ENCODE data around the gene APEH. TPM values are rescaled to one million over a fixed set of nuclear protein-coding genes. Genes with fewer than 3 reads are reported as not detected.
A peak's percentile ranks its signal among the peaks of the same experiment; 100 is the strongest.

Gene APEH
- total and polyA plus RNA-seq, 4 experiments from 2014 or later = 100 to 140 (median 133) TPM

DNA sequence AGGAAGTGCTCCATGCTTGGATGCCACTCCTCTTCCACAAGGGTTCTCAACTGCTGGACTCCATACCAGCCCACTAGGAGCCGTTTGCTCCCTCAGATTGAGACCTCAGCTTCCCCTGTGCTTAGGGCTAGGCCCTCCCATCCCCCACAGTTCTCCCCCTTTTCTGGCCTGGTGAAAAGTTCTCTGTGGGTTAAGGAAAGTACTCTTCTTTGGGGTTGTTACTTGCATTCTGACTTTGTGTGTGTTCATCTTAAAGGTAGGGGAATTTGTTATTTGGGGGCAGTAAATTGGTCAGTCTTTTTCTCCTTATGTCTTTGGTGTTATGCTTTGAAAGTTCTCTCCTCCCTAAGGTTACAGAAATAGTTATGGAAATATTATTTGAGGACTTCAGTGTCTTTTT lies 24.0 kb upstream of the APEH start:
- H3K9me3 ChIP-seq (ENCODE audit: control insufficient read depth in 1 of 2, low read length in 2 of 2) = no peaks in the 10 kb centered on the region
- no peaks in the 10 kb centered on the region for H3K27me3 Mint-ChIP-seq
- H3K27me3 ChIP-seq (ENCODE audit: insufficient read depth, low read length) = no peaks in the 10 kb centered on the region
- no peak overlapping the region for H3K4me3 ChIP-seq (ENCODE audit: low read length in 2 of 2)
- ChIA-PET POLR2A (ENCODE audit: partially characterized antibody) (no interaction called here), CTCF (ENCODE audit: partially characterized antibody) (no interaction called here)
- no peak overlapping the region for H3K27ac ChIP-seq (ENCODE audit: low read depth, low read length)
- no peaks in the 10 kb centered on the region for H3K36me3 Mint-ChIP-seq
- no peaks in the 10 kb centered on the region for H3K36me3 ChIP-seq (ENCODE audit: insufficient read depth, low read length)
- no peaks in the 10 kb centered on the region for H3K9me3 Mint-ChIP-seq
- no peak for DNase-seq
- intact Hi-C loops (cut with micrococcal nuclease) = no loop called here
- H3K4me1 ChIP-seq (ENCODE audit: insufficient read depth, low read length) = no peaks in the 10 kb centered on the region
- H3K27ac Mint-ChIP-seq = peak overlapping the region in 1 of 7 donors; percentile 1
- no peak overlapping the region for H3K4me3 Mint-ChIP-seq
- no peaks in the 10 kb centered on the region for H3K4me1 Mint-ChIP-seq

DNA sequence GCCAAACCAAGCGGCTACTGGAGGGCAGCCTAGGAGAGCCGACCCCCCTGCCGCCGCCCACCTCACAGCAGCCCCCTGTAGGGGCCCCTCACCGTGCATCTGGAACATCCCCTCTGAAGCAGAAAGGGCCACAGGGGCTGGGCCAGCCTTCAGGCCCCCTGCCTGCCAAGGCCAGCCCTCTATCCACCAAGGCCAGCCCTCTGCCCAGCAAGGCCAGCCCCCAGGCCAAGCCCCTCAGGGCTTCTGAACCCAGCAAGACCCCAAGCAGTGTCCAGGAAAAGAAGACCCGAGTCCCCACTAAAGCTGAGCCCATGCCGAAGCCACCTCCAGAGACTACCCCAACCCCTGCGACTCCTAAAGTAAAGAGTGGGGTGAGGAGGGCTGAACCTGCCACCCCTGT lies 23.5 kb upstream of the APEH start:
- no peaks in the 10 kb centered on the region for H3K27me3 ChIP-seq (ENCODE audit: insufficient read depth, low read length)
- Mint-ChIP-seq H3K27me3 (no peaks in the 10 kb centered on the region), H3K27ac (peak overlapping the region in 1 of 7 donors; percentile 1), H3K36me3 (no peaks in the 10 kb centered on the region), H3K4me3 (no peak overlapping the region), H3K9me3 (no peaks in the 10 kb centered on the region), H3K4me1 (no peaks in the 10 kb centered on the region)
- intact Hi-C loops (cut with micrococcal nuclease) = no loop called here
- no peak for DNase-seq
- H3K36me3 ChIP-seq (ENCODE audit: insufficient read depth, low read length) = no peaks in the 10 kb centered on the region
- CTCF ChIA-PET (ENCODE audit: partially characterized antibody) = no interaction called here
- H3K4me1 ChIP-seq (ENCODE audit: insufficient read depth, low read length) = no peaks in the 10 kb centered on the region
- POLR2A ChIA-PET (ENCODE audit: partially characterized antibody) = no interaction called here
- no peak overlapping the region for H3K27ac ChIP-seq (ENCODE audit: low read depth, low read length)
- H3K9me3 ChIP-seq (ENCODE audit: control insufficient read depth in 1 of 2, low read length in 2 of 2) = no peaks in the 10 kb centered on the region
- H3K4me3 ChIP-seq (ENCODE audit: low read length in 2 of 2) = no peak overlapping the region

DNA sequence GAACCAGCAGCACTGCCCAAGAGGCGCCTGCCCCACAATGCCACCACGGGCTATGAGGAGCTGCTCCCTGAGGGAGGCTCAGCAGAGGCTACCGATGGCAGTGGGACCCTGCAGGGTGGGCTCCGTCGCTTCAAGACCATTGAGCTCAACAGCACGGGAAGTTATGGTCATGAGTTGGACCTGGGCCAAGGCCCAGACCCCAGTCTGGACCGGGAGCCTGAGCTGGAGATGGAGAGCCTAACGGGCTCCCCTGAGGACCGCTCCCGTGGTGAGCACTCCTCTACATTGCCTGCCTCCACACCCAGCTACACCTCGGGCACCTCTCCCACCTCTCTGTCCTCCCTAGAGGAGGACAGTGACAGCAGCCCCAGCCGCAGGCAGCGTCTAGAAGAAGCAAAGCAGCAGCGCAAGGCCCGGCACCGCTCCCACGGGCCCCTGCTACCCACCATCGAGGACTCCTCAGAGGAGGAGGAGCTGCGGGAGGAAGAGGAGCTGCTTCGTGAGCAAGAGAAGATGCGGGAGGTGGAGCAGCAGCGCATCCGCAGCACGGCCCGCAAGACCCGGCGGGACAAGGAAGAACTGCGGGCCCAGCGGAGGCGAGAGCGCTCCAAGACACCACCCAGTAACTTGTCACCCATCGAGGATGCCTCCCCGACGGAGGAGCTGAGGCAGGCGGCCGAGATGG lies 21.8 kb upstream of the APEH start:
- H3K27me3 Mint-ChIP-seq = peaks cover 0 to 3% of the 10 kb centered on the region in 2 donors
- Histone ChIP-seq H3K36me3 (ENCODE audit: insufficient read depth, low read length) (no peaks in the 10 kb centered on the region), H3K27ac (ENCODE audit: low read depth, low read length) (no peak overlapping the region), H3K4me3 (ENCODE audit: low read length in 2 of 2) (no peak overlapping the region), H3K9me3 (ENCODE audit: control insufficient read depth in 1 of 2, low read length in 2 of 2) (no peaks in the 10 kb centered on the region), H3K27me3 (ENCODE audit: insufficient read depth, low read length) (no peaks in the 10 kb centered on the region), H3K4me1 (ENCODE audit: insufficient read depth, low read length) (no peaks in the 10 kb centered on the region)
- peak overlapping the region in 1 of 8 donors; percentile 36 for H3K4me3 Mint-ChIP-seq
- H3K27ac Mint-ChIP-seq = no peak overlapping the region
- no peaks in the 10 kb centered on the region for H3K36me3 Mint-ChIP-seq
- no peaks in the 10 kb centered on the region for H3K9me3 Mint-ChIP-seq
- intact Hi-C loops (cut with micrococcal nuclease) = no loop called here
- ChIA-PET POLR2A (ENCODE audit: partially characterized antibody) (no interaction called here), CTCF (ENCODE audit: partially characterized antibody) (interaction anchor here (2.3 kb wide), 1 partner anchor 113 kb away, joined by 10 read pairs; no protein-coding TSS in a partner anchor)
- DNase-seq = no peak
- no peaks in the 10 kb centered on the region for H3K4me1 Mint-ChIP-seq

DNA sequence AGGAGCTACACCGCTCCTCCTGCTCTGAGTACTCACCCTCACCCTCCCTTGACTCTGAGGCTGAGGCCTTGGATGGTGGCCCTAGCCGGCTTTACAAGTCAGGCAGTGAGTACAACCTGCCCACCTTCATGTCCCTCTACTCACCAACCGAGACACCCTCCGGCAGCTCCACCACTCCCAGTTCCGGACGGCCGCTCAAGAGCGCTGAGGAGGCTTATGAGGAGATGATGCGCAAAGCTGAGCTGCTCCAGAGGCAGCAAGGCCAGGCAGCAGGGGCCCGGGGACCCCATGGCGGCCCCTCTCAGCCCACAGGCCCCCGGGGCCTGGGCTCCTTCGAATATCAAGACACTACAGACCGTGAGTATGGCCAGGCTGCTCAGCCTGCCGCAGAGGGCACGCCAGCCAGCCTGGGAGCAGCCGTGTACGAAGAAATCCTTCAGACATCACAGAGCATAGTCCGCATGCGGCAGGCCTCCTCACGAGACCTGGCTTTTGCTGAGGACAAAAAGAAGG lies 21.2 kb upstream of the APEH start:
- no peak overlapping the region for H3K4me3 ChIP-seq (ENCODE audit: low read length in 2 of 2)
- ChIA-PET POLR2A (ENCODE audit: partially characterized antibody) (no interaction called here), CTCF (ENCODE audit: partially characterized antibody) (interaction anchor here (2.3 kb wide), 1 partner anchor 113 kb away, joined by 10 read pairs; no protein-coding TSS in a partner anchor)
- intact Hi-C loops (cut with micrococcal nuclease) = no loop called here
- no peak for DNase-seq
- H3K27me3 Mint-ChIP-seq = peaks cover 0 to 3% of the 10 kb centered on the region in 2 donors
- no peaks in the 10 kb centered on the region for H3K9me3 ChIP-seq (ENCODE audit: control insufficient read depth in 1 of 2, low read length in 2 of 2)
- no peaks in the 10 kb centered on the region for H3K36me3 ChIP-seq (ENCODE audit: insufficient read depth, low read length)
- no peaks in the 10 kb centered on the region for H3K9me3 Mint-ChIP-seq
- no peaks in the 10 kb centered on the region for H3K4me1 ChIP-seq (ENCODE audit: insufficient read depth, low read length)
- no peaks in the 10 kb centered on the region for H3K36me3 Mint-ChIP-seq
- H3K4me3 Mint-ChIP-seq = no peak overlapping the region
- no peaks in the 10 kb centered on the region for H3K4me1 Mint-ChIP-seq
- no peak overlapping the region for H3K27ac ChIP-seq (ENCODE audit: low read depth, low read length)
- H3K27ac Mint-ChIP-seq = no peak overlapping the region
- H3K27me3 ChIP-seq (ENCODE audit: insufficient read depth, low read length) = no peaks in the 10 kb centered on the region

DNA sequence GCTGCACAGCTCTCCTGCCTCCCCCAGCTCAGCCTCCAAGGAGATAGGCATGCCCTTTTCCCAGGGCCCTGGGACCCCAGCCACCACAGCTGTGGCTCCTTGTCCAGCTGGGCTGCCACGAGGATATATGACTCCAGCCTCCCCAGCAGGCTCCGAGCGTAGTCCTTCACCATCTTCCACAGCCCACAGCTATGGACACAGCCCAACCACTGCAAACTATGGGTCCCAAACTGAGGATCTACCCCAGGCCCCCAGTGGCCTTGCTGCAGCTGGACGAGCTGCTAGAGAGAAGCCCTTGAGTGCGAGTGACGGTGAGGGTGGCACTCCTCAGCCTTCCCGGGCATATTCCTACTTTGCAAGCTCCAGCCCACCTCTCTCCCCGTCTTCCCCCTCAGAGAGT lies 20.5 kb upstream of the APEH start:
- DNase-seq = no peak
- H3K27me3 ChIP-seq (ENCODE audit: insufficient read depth, low read length) = no peaks in the 10 kb centered on the region
- no peaks in the 10 kb centered on the region for H3K4me1 ChIP-seq (ENCODE audit: insufficient read depth, low read length)
- H3K27ac Mint-ChIP-seq = peak overlapping the region in 1 of 7 donors; percentile 85
- H3K36me3 ChIP-seq (ENCODE audit: insufficient read depth, low read length) = no peaks in the 10 kb centered on the region
- no peak overlapping the region for H3K4me3 ChIP-seq (ENCODE audit: low read length in 2 of 2)
- ChIA-PET POLR2A (ENCODE audit: partially characterized antibody) (no interaction called here), CTCF (ENCODE audit: partially characterized antibody) (interaction anchor here (2.3 kb wide), 1 partner anchor 114 kb away, joined by 10 read pairs; no protein-coding TSS in a partner anchor)
- no peaks in the 10 kb centered on the region for H3K4me1 Mint-ChIP-seq
- no peak overlapping the region for H3K4me3 Mint-ChIP-seq
- H3K36me3 Mint-ChIP-seq = no peaks in the 10 kb centered on the region
- H3K27ac ChIP-seq (ENCODE audit: low read depth, low read length) = no peak overlapping the region
- H3K27me3 Mint-ChIP-seq = peaks cover 0 to 3% of the 10 kb centered on the region in 2 donors
- intact Hi-C loops (cut with micrococcal nuclease) = no loop called here
- H3K9me3 Mint-ChIP-seq = no peaks in the 10 kb centered on the region
- no peaks in the 10 kb centered on the region for H3K9me3 ChIP-seq (ENCODE audit: control insufficient read depth in 1 of 2, low read length in 2 of 2)

DNA sequence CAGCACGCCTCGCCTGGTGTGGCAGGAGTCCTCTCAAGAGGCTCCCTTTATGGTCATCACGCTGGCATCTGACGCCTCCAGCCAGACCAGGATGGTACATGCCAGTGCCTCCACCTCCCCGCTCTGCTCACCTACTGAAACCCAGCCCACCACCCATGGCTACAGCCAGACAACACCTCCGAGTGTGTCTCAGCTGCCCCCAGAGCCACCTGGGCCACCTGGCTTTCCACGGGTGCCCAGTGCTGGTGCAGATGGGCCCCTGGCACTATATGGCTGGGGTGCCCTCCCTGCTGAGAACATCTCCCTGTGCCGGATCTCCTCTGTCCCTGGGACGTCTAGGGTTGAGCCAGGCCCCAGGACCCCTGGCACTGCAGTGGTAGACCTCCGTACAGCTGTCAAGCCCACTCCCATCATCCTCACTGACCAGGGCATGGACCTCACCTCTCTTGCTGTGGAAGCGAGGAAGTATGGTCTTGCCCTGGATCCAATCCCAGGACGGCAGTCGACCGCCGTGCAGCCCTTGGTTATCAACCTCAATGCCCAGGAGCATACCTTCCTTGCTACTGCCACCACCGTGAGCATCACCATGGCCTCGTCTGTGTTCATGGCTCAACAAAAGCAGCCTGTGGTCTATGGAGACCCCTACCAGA lies 19.9 kb upstream of the APEH start:
- Mint-ChIP-seq H3K4me1 (no peaks in the 10 kb centered on the region), H3K27ac (no peak overlapping the region), H3K4me3 (no peak overlapping the region), H3K36me3 (no peaks in the 10 kb centered on the region), H3K27me3 (peaks cover 0 to 3% of the 10 kb centered on the region in 2 donors), H3K9me3 (no peaks in the 10 kb centered on the region)
- Histone ChIP-seq H3K4me1 (ENCODE audit: insufficient read depth, low read length) (no peaks in the 10 kb centered on the region), H3K36me3 (ENCODE audit: insufficient read depth, low read length) (no peaks in the 10 kb centered on the region), H3K9me3 (ENCODE audit: control insufficient read depth in 1 of 2, low read length in 2 of 2) (no peaks in the 10 kb centered on the region), H3K27ac (ENCODE audit: low read depth, low read length) (no peak overlapping the region), H3K27me3 (ENCODE audit: insufficient read depth, low read length) (no peaks in the 10 kb centered on the region), H3K4me3 (ENCODE audit: low read length in 2 of 2) (no peak overlapping the region)
- no peak for DNase-seq
- ChIA-PET POLR2A (ENCODE audit: partially characterized antibody) (no interaction called here), CTCF (ENCODE audit: partially characterized antibody) (no interaction called here)
- intact Hi-C loops (cut with micrococcal nuclease) = no loop called here

DNA sequence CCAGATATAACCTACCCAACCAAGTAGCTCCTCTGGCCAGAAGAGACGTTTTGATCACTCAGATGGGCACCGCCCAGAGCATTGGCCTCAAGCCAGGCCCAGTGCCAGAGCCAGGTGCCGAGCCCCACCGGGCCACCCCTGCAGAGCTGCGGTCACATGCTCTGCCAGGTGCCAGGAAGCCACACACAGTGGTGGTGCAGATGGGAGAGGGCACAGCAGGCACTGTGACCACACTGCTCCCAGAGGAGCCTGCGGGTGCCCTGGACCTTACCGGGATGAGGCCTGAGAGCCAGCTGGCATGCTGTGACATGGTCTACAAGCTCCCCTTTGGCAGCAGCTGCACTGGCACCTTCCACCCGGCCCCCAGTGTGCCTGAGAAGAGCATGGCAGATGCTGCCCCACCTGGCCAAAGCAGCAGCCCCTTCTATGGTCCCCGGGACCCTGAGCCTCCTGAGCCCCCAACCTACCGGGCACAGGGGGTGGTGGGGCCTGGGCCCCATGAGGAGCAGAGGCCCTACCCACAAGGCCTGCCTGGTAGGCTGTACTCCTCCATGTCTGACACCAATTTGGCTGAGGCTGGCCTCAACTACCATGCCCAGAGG lies 19.1 kb upstream of the APEH start:
- H3K9me3 Mint-ChIP-seq = no peaks in the 10 kb centered on the region
- H3K27ac ChIP-seq (ENCODE audit: low read depth, low read length) = no peak overlapping the region
- no peaks in the 10 kb centered on the region for H3K9me3 ChIP-seq (ENCODE audit: control insufficient read depth in 1 of 2, low read length in 2 of 2)
- H3K4me1 Mint-ChIP-seq = no peaks in the 10 kb centered on the region
- no peak overlapping the region for H3K27ac Mint-ChIP-seq
- intact Hi-C loops (cut with micrococcal nuclease) = no loop called here
- CTCF ChIA-PET (ENCODE audit: partially characterized antibody) = no interaction called here
- H3K4me1 ChIP-seq (ENCODE audit: insufficient read depth, low read length) = no peaks in the 10 kb centered on the region
- no peaks in the 10 kb centered on the region for H3K36me3 Mint-ChIP-seq
- no peak for DNase-seq
- peaks cover 0 to 5% of the 10 kb centered on the region in 2 donors for H3K27me3 Mint-ChIP-seq
- no peak overlapping the region for H3K4me3 ChIP-seq (ENCODE audit: low read length in 2 of 2)
- H3K36me3 ChIP-seq (ENCODE audit: insufficient read depth, low read length) = no peaks in the 10 kb centered on the region
- no peak overlapping the region for H3K4me3 Mint-ChIP-seq
- no peaks in the 10 kb centered on the region for H3K27me3 ChIP-seq (ENCODE audit: insufficient read depth, low read length)
- POLR2A ChIA-PET (ENCODE audit: partially characterized antibody) = no interaction called here

Data from CD4-positive, alpha-beta memory T cell (primary cell).